CD4-positive, alpha-beta T cell treated with Interleukin-17A for 1 hour (primary cell): ENCODE measurements around the gene PCNX2.
"Not testable (repeated sequence)": the region's sequence is repeated elsewhere in the genome, so short reads cannot be mapped to it uniquely, and the experiment has no call there.

ENCODE experiments used
- DNase-seq: peaks from one replicate; pipeline ENCODE4 v3.0.0-alpha.2; 2020

PCNX2 gene

GRCh38 chr1:233097546-233097945 lies 198.0 kb downstream of the PCNX2 start:
- DNase-seq: no peak

- DNase-seq: no peak
Observed at GRCh38 chr1:233094691-233095090, 200.8 kb downstream of the PCNX2 start.

GRCh38 chr1:233094269-233094668 lies 201.3 kb downstream of the PCNX2 start:
- DNase-seq: no peak

GRCh38 chr1:233090746-233091494 lies 204.6 kb downstream of the PCNX2 start:
- no peak for DNase-seq

GRCh38 chr1:233089251-233089650 lies 206.3 kb downstream of the PCNX2 start:
- DNase-seq: no peak

- DNase-seq: no peak
Observed at GRCh38 chr1:233088613-233089012, 206.9 kb downstream of the PCNX2 start.

GRCh38 chr1:233086961-233087881 lies 208.3 kb downstream of the PCNX2 start:
- DNase-seq: no peak

- DNase-seq: no peak
Observed at GRCh38 chr1:233085566-233085965, 210.0 kb downstream of the PCNX2 start.

- DNase-seq: no peak
Observed at GRCh38 chr1:233082778-233083550, 212.6 kb downstream of the PCNX2 start.

GRCh38 chr1:233081735-233082134 lies 213.8 kb downstream of the PCNX2 start:
- DNase-seq: no peak

GRCh38 chr1:233080827-233081226 lies 214.7 kb downstream of the PCNX2 start:
- DNase-seq: not testable (repeated sequence)

- no peak for DNase-seq
Observed at GRCh38 chr1:233080286-233080685, 215.2 kb downstream of the PCNX2 start.

GRCh38 chr1:233079574-233079973 lies 216.0 kb downstream of the PCNX2 start:
- no peak for DNase-seq

GRCh38 chr1:233078396-233078795 lies 217.1 kb downstream of the PCNX2 start:
- no peak for DNase-seq

GRCh38 chr1:233075915-233076295 lies 219.6 kb downstream of the PCNX2 start:
- no peak for DNase-seq

GRCh38 chr1:233066087-233066486 lies 229.4 kb downstream of the PCNX2 start:
- no peak for DNase-seq

GRCh38 chr1:233065685-233066084 lies 229.8 kb downstream of the PCNX2 start:
- DNase-seq: no peak

- no peak for DNase-seq
Observed at GRCh38 chr1:233064988-233065387, 230.5 kb downstream of the PCNX2 start.

GRCh38 chr1:233063462-233063861 lies 232.1 kb downstream of the PCNX2 start:
- no peak for DNase-seq

- no peak for DNase-seq
Observed at GRCh38 chr1:233061265-233061664, 234.3 kb downstream of the PCNX2 start.

GRCh38 chr1:233060461-233060994 lies 235.0 kb downstream of the PCNX2 start:
- no peak for DNase-seq

GRCh38 chr1:233057836-233058235 lies 237.7 kb downstream of the PCNX2 start:
- no peak for DNase-seq
